H1 (cell line): ENCODE measurements around the gene CCDC88C. TPM values are rescaled to one million over a fixed set of nuclear protein-coding genes. Genes with fewer than 3 reads are reported as not detected.

Experiments
- CTCF ChIA-PET: fragments of 300-600 bp; sonication (Branson Sonifier 250); formaldehyde crosslinking; loops from one replicate; lab custom pipeline; 2021; ENCODE audit not compliant: partially characterized antibody; lab: Charles Lee
- POLR2A ChIA-PET: fragments of 300-600 bp; sonication (Branson Sonifier 250); formaldehyde crosslinking; loops from one replicate; lab custom pipeline; 2021; ENCODE audit warnings: inconsistent platforms; ENCODE audit not compliant: partially characterized antibody; lab: Charles Lee
- DNase-seq, 2 experiments: peaks; one replicate each; pipeline versions ENCODE4 v3.0.0 to v3.0.0-alpha.2; 2010 to 2022; ENCODE audit warnings: low spot score in 2 of 2, low read depth in 1 of 2, mixed read lengths in 1 of 2
- FAIRE-seq: peaks from 2 replicates; lab custom pipeline; 2011; peaks lifted over from hg19 to GRCh38; lab: Jason Lieb, UNC
- H2AFZ ChIP-seq: 2 replicates; pipeline ENCODE4 v1.8.1; 2012; ENCODE audit warnings: low read length, inconsistent platforms
- H2AK5ac ChIP-seq: 2 replicates; pipeline ENCODE4 v1.6.1; 2013; ENCODE audit warnings: low read depth, low read length
- H2BK120ac ChIP-seq: replicated peaks from 2 replicates; pipeline ENCODE3; 2013; ENCODE audit warnings: low read depth, low read length, inconsistent platforms
- H2BK12ac ChIP-seq: 2 replicates; pipeline ENCODE4 v1.6.1; 2013; ENCODE audit warnings: low read depth, low read length
- H2BK15ac ChIP-seq: 2 replicates; pipeline ENCODE4 v1.6.1; 2013; ENCODE audit warnings: low read length
- H2BK20ac ChIP-seq: 2 replicates; pipeline ENCODE4 v1.6.1; 2013; ENCODE audit warnings: low read length
- H2BK5ac ChIP-seq: 2 replicates; pipeline ENCODE4 v1.6.1; 2013; ENCODE audit warnings: low read depth, low read length
- H3K14ac ChIP-seq: 2 replicates; pipeline ENCODE4 v1.6.1; 2013; ENCODE audit warnings: inconsistent platforms; ENCODE audit not compliant: insufficient read length
- H3K18ac ChIP-seq: 2 replicates; pipeline ENCODE4 v1.6.1; 2013; ENCODE audit warnings: low read length; ENCODE audit errors: extremely low read depth
- H3K23ac ChIP-seq: 2 replicates; pipeline ENCODE4 v1.6.1; 2013; ENCODE audit warnings: inconsistent platforms; ENCODE audit not compliant: insufficient read length
- H3K23me2 ChIP-seq: 2 replicates; pipeline ENCODE4 v1.6.1; 2013; ENCODE audit warnings: low read depth, low read length
- H3K27ac ChIP-seq: 2 replicates; pipeline ENCODE4 v1.6.1; 2011; ENCODE audit warnings: low read depth, low read length, inconsistent platforms
- H3K27me3 ChIP-seq, 4 experiments: replicated peaks in 1 of 4; 1 replicate in 1 of 4; 2 replicates in 3 of 4; pipeline versions ENCODE4 v1.6.1 to v1.8.1; 2011 to 2013; ENCODE audit warnings: low read length in 3 of 4, mild to moderate bottlenecking in 3 of 4, inconsistent platforms in 2 of 4, mixed read lengths in 2 of 4, moderate library complexity in 1 of 4; ENCODE audit not compliant: control insufficient read depth in 3 of 4, insufficient read depth in 3 of 4; ENCODE audit errors: extremely low read depth in 1 of 4
- H3K36me3 ChIP-seq, 4 experiments: 2 replicates each; pipeline versions ENCODE4 v1.6.1 to v1.8.1; 2011 to 2013; ENCODE audit warnings: mild to moderate bottlenecking in 4 of 4, low read length in 3 of 4, moderate library complexity in 2 of 4, control low read depth in 1 of 4, inconsistent platforms in 1 of 4; ENCODE audit not compliant: insufficient read depth in 4 of 4, control insufficient read depth in 2 of 4
- H3K4ac ChIP-seq: replicated peaks from 2 replicates; pipeline ENCODE3; 2013; ENCODE audit warnings: low read length, low read depth, mixed read lengths, inconsistent platforms; ENCODE audit not compliant: insufficient read length
- H3K4me1 ChIP-seq, 4 experiments: replicated peaks in 1 of 4; 1 replicate in 1 of 4; 2 replicates in 3 of 4; pipeline versions ENCODE4 v1.6.1 to v1.8.1; 2011 to 2013; ENCODE audit warnings: low read length in 3 of 4, inconsistent platforms in 2 of 4, mixed read lengths in 1 of 4; ENCODE audit not compliant: insufficient read depth in 4 of 4, control insufficient read depth in 3 of 4
- H3K4me2 ChIP-seq, 2 experiments: 2 replicates each; pipeline versions ENCODE4 v1.6.1 to v1.8.1; 2011 to 2013; ENCODE audit warnings: low read depth in 2 of 2, low read length in 2 of 2, control low read depth in 1 of 2, inconsistent platforms in 1 of 2, mild to moderate bottlenecking in 1 of 2; ENCODE audit not compliant: insufficient read depth in 1 of 2
- H3K4me3 ChIP-seq, 4 experiments: fragments of 200-600, 300-600 bp in 1 of 4; sonication (generic), shearing (Covaris generic), sonication (Bioruptor Twin) in 1 of 4; 2 replicates each; pipeline versions ENCODE4 v1.5.1 to v1.8.1; 2011 to 2016; ENCODE audit warnings: low read length in 4 of 4, low read depth in 3 of 4, control low read depth in 2 of 4, inconsistent platforms in 2 of 4, mild to moderate bottlenecking in 2 of 4, mixed read lengths in 1 of 4, moderate library complexity in 1 of 4; ENCODE audit not compliant: insufficient read depth in 2 of 4; ENCODE audit errors: extremely low read depth in 1 of 4
- H3K56ac ChIP-seq: replicated peaks from 2 replicates; pipeline ENCODE3; 2013; ENCODE audit warnings: low read depth, mild to moderate bottlenecking, mixed read lengths, low read length, inconsistent platforms; ENCODE audit not compliant: insufficient read length
- H3K79me1 ChIP-seq: 2 replicates; pipeline ENCODE4 v1.6.1; 2013; ENCODE audit warnings: low read depth, low read length, control low read depth
- H3K79me2 ChIP-seq, 2 experiments: 2 replicates each; pipeline versions ENCODE4 v1.6.1 to v1.8.1; 2012 to 2013; ENCODE audit warnings: low read length in 2 of 2, mild to moderate bottlenecking in 2 of 2, inconsistent platforms in 1 of 2; ENCODE audit not compliant: insufficient read depth in 2 of 2, control insufficient read depth in 1 of 2
- H3K9ac ChIP-seq, 4 experiments: replicated peaks in 1 of 4; 1 replicate in 1 of 4; 2 replicates in 3 of 4; pipeline versions ENCODE4 v1.6.1 to v1.8.1; 2011 to 2013; ENCODE audit warnings: low read depth in 3 of 4, low read length in 3 of 4, control low read depth in 2 of 4, mild to moderate bottlenecking in 2 of 4, moderate library complexity in 2 of 4, inconsistent platforms in 1 of 4; ENCODE audit errors: extremely low read depth in 1 of 4
- H3K9me3 ChIP-seq, 2 experiments: 2 replicates each; pipeline versions ENCODE4 v1.6.1 to v1.8.1; 2012 to 2013; ENCODE audit warnings: mild to moderate bottlenecking in 2 of 2, moderate library complexity in 2 of 2, control low read depth in 1 of 2, inconsistent platforms in 1 of 2, low read depth in 1 of 2, low read length in 1 of 2, mixed read lengths in 1 of 2; ENCODE audit not compliant: insufficient read depth in 2 of 2
- H4K20me1 ChIP-seq, 2 experiments: replicated peaks in 1 of 2; 2 replicates each; pipeline versions ENCODE3 to v1.8.1; 2011 to 2013; ENCODE audit warnings: inconsistent platforms in 2 of 2, low read length in 2 of 2, mild to moderate bottlenecking in 1 of 2; ENCODE audit not compliant: insufficient read depth in 2 of 2, control insufficient read depth in 1 of 2
- H4K5ac ChIP-seq: 2 replicates; pipeline ENCODE4 v1.6.1; 2013; ENCODE audit warnings: low read length, low read depth, mixed read lengths, inconsistent platforms; ENCODE audit not compliant: insufficient read length
- H4K8ac ChIP-seq: 2 replicates; pipeline ENCODE4 v1.8.0; 2013; ENCODE audit warnings: mild to moderate bottlenecking, moderate library complexity, low read length, inconsistent platforms; ENCODE audit not compliant: insufficient read depth; ENCODE audit errors: extremely low read depth
- H4K91ac ChIP-seq: replicated peaks from 2 replicates; pipeline ENCODE3; 2013; ENCODE audit warnings: low read length, mixed read lengths, inconsistent platforms; ENCODE audit not compliant: insufficient read length
- CBX8 ChIP-seq: fragments of 300-800, 300-1000 bp; sonication (generic); IDR thresholded peaks from 2 replicates; pipeline ENCODE4 v1.7.1; 2016; ENCODE audit warnings: low read depth, low read length, borderline replicate concordance
- CEBPB ChIP-seq: IDR thresholded peaks from 2 replicates; pipeline ENCODE4 v1.6.1; 2012; ENCODE audit warnings: low read depth, low read length
- EZH2 ChIP-seq: fragments of 200-600 bp; sonication (generic); IDR thresholded peaks from 2 replicates; pipeline ENCODE4 v1.7.1; 2012; ENCODE audit warnings: low read depth, mild to moderate bottlenecking, moderate library complexity, low read length, inconsistent platforms; ENCODE audit not compliant: severe bottlenecking
- GTF2F1 ChIP-seq: IDR thresholded peaks from 2 replicates; pipeline ENCODE4 v1.6.1; 2012; ENCODE audit warnings: low read depth, low read length, improper control_type of control experiment, borderline replicate concordance
- KDM4A ChIP-seq: IDR thresholded peaks from one replicate; pipeline ENCODE4 v1.7.1; 2012; ENCODE audit warnings: low read depth, mild to moderate bottlenecking, moderate library complexity, low read length, inconsistent platforms; ENCODE audit not compliant: severe bottlenecking
- PHF8 ChIP-seq: fragments of 200-600 bp; sonication (generic); conservative IDR thresholded peaks from 2 replicates; pipeline ENCODE4 v1.7.1; 2012; ENCODE audit warnings: low read depth, mild to moderate bottlenecking, inconsistent platforms, low read length, moderate library complexity
- POU5F1 ChIP-seq: IDR thresholded peaks from 2 replicates; pipeline ENCODE4 v1.6.1; 2011; ENCODE audit warnings: low read depth, mild to moderate bottlenecking, low read length, moderate library complexity
- RAD21 ChIP-seq, 2 experiments: IDR thresholded peaks in 1 of 2; conservative IDR thresholded peaks in 1 of 2; 2 replicates each; pipeline ENCODE4 v1.6.1; 2011; ENCODE audit warnings: low read depth in 2 of 2, low read length in 2 of 2, improper control_type of control experiment in 1 of 2, inconsistent platforms in 1 of 2, mild to moderate bottlenecking in 1 of 2, moderate library complexity in 1 of 2
- RFX5 ChIP-seq: IDR thresholded peaks from 2 replicates; pipeline ENCODE4 v1.6.1; 2011; ENCODE audit warnings: low read depth, low read length, improper control_type of control experiment, borderline replicate concordance
- SIRT6 ChIP-seq: IDR thresholded peaks from one replicate; pipeline ENCODE4 v1.7.1; 2012; ENCODE audit warnings: low read length, inconsistent platforms
- TAF7 ChIP-seq: optimal IDR thresholded peaks from 2 replicates; pipeline ENCODE3; 2011; ENCODE audit warnings: low read depth, mild to moderate bottlenecking, inconsistent platforms, low read length, moderate library complexity, borderline replicate concordance
- TCF12 ChIP-seq: IDR thresholded peaks from 2 replicates; pipeline ENCODE4 v1.6.1; 2011; ENCODE audit warnings: low read depth, mild to moderate bottlenecking, low read length
- WGBS, 2 experiments: shearing (Covaris generic) in 1 of 2; methylation state at CpG; one replicate each; pipeline versions ENCODE4 v1.1.6 to v1.1.7; 2013 to 2015; ENCODE audit warnings: low lambda C conversion rate in 2 of 2, mixed read lengths in 2 of 2, inconsistent platforms in 1 of 2, low coverage in 1 of 2, missing lambda C conversion rate in 1 of 2; ENCODE audit not compliant: insufficient replicate concordance in 2 of 2, insufficient coverage in 1 of 2, insufficient read length in 1 of 2; ENCODE audit errors: extremely low coverage in 1 of 2, missing lambda C conversion rate in 1 of 2; 5-methylcytosine and 5-hydroxymethylcytosine counted together
- polyA plus RNA-seq, 7 experiments: library from polyadenylated mRNA; depleted of rRNA in 3 of 7; stranded (reverse) in 5 of 7; unstranded in 2 of 7; fragments of >200 nt in 5 of 7; fragments of 200-250 nt in 2 of 7; gene quantifications; 1 replicate in 5 of 7; 2 replicates in 1 of 7; 4 replicates in 1 of 7; pipeline versions ENCODE4 v1.2.1 to v1.2.3, GENCODE V29; 2011 to 2013; ENCODE audit warnings: missing spikeins in 2 of 7, mixed read lengths in 2 of 7
- total RNA-seq: library from RNA; stranded (reverse); fragmentation: NEBNext Ultra II Directional; extraction: Animal tissue kit (Norgen Biotek cat#: 25700); gene quantifications from 2 replicates; pipeline ENCODE4 v1.2.1, GENCODE V29; 2021

The CCDC88C gene
- total and polyA plus RNA-seq, 2 of the 8 experiments (the other 6 are each of a cell fraction or from before 2014, with no cell fraction given): 10.3 to 57.7 TPM

GRCh38 chr14:91361233-91361811 lies 56.3 kb downstream of the CCDC88C start:
- no peak overlapping the region for H3K4me2 ChIP-seq
- H3K23me2 ChIP-seq: no peaks in the 10 kb centered on the region
- H3K56ac ChIP-seq: no peak overlapping the region
- no peak overlapping the region; a peak in 1 of 7 replicates for H3K9ac ChIP-seq
- no peaks in the 10 kb centered on the region for H3K9me3 ChIP-seq
- H2AK5ac ChIP-seq: peak overlapping the region; percentile 86; the same call in 1 of the 2 replicates
- H3K79me1 ChIP-seq: peaks cover 9% of the 10 kb centered on the region; the same call in 1 of the 2 replicates
- no peak overlapping the region for H2BK5ac ChIP-seq
- H3K4me1 ChIP-seq: peaks cover 0 to 12% (median 8%) of the 10 kb centered on the region in 4 experiments; a peak in 6 of 7 replicates
- POLR2A ChIA-PET: interaction anchor here (0.8 to 2.0 kb wide), 4 partner anchors 9 to 52 kb away, joined by 3 to 4 read pairs (median 4); no protein-coding TSS in a partner anchor
- H2AFZ ChIP-seq: no peak overlapping the region
- H3K4ac ChIP-seq: no peak overlapping the region
- H3K14ac ChIP-seq: no peak overlapping the region
- CTCF ChIA-PET: interaction anchor here (0.6 to 10.2 kb wide), 10 partner anchors 8 to 68 kb away, joined by 3 to 135 read pairs (median 6); partner anchors contain the start of gene CCDC88C
- 0 out of 8 replicates have a peak, but pooled peaks cover 0 to 5% (median 0%) of the 10 kb centered on the region in 4 experiments for H3K36me3 ChIP-seq
- no peak overlapping the region for H3K18ac ChIP-seq
- no peak overlapping the region for H4K91ac ChIP-seq
- H3K27ac ChIP-seq: no peak overlapping the region
- H4K8ac ChIP-seq: no peak overlapping the region
- H2BK120ac ChIP-seq: no peak overlapping the region
- peak overlapping the region; percentile 2; the same call in 1 of the 2 replicates for H2BK12ac ChIP-seq
- peaks cover 0 to 8% of the 10 kb centered on the region in 2 experiments for H4K20me1 ChIP-seq
- H3K23ac ChIP-seq: no peak overlapping the region
- H3K27me3 ChIP-seq: no peaks in the 10 kb centered on the region
- peaks cover 0 to 31% of the 10 kb centered on the region in 2 experiments; a peak in 2 of 4 replicates for H3K79me2 ChIP-seq
- H2BK20ac ChIP-seq: no peak overlapping the region
- H2BK15ac ChIP-seq: no peak overlapping the region
- 91% methylated on average over 14 of the region's 14 CpGs; no CpG with 5 or more reads in 1 of the 2 experiments for WGBS, 2 experiments
- FAIRE-seq (no peak), DNase-seq (no peak)
- H4K5ac ChIP-seq: no peak overlapping the region
- H3K4me3 ChIP-seq: no peak overlapping the region
- TF ChIP-seq GTF2F1 (no peak), PHF8 (no peak), TAF7 (no peak), SIRT6 (no peak), CEBPB (no peak), CBX8 (no peak), EZH2 (no peak), RAD21 (IDR thresholded peaks at IDR 0.05 in 1 of 2, conservative IDR thresholded peaks at IDR 0.05 in 1 of 2; ENCODE audit: low read depth in 2 of 2, low read length in 2 of 2) (no peak), POU5F1 (no peak), TCF12 (no peak), RFX5 (no peak), KDM4A (no peak)
